Panc1 (cell line): Measurements from ENCODE around the gene F2R. TPM values are rescaled to one million over a fixed set of nuclear protein-coding genes. Genes with fewer than 3 reads are reported as not detected.

Experiments
- ATAC-seq: fragments of 200-7000 bp; cut with Tn5 transposase; 2 replicates; pipeline ENCODE4 v1.9.1; 2020; ENCODE audit warnings: mild to moderate bottlenecking, moderate library complexity
- BruUV-seq: library from RNA; stranded (reverse); fragments of 400-500 nt; replicated peaks from 2 replicates; lab custom pipeline; 2021; lab: Mats Ljungman, UMichigan
- CTCF ChIA-PET: fragments of 300-600 bp; sonication (Branson Sonifier 250); formaldehyde crosslinking; loops from one replicate; lab custom pipeline; 2022; ENCODE audit warnings: antibody characterized with exemption; lab: Charles Lee
- POLR2A ChIA-PET: fragments of 300-600 bp; sonication (Branson Sonifier 250); formaldehyde crosslinking; loops from one replicate; lab custom pipeline; 2022; ENCODE audit warnings: antibody characterized with exemption; lab: Charles Lee
- DNase-seq: peaks from one replicate; pipeline ENCODE4 v3.0.0-alpha.2; 2010; ENCODE audit warnings: low read depth, low spot score
- H3K27ac ChIP-seq: 2 replicates; pipeline ENCODE4 v1.5.1; 2011; ENCODE audit warnings: mild to moderate bottlenecking, low read length, inconsistent platforms
- H3K27me3 ChIP-seq: fragments of 200-500 bp; sonication (Bioruptor generic); 2 replicates; pipeline ENCODE4 v1.6.0; 2014; ENCODE audit warnings: low read length, inconsistent platforms; ENCODE audit not compliant: control insufficient read depth, insufficient read depth
- H3K36me3 ChIP-seq: fragments of 200-500 bp; sonication (Bioruptor generic); 2 replicates; pipeline ENCODE4 v1.5.1; 2014; ENCODE audit warnings: inconsistent platforms, mild to moderate bottlenecking, low read length, moderate library complexity; ENCODE audit not compliant: control insufficient read depth, insufficient read depth
- H3K4me1 ChIP-seq: 2 replicates; pipeline ENCODE4 v1.5.1; 2011; ENCODE audit warnings: inconsistent platforms, mild to moderate bottlenecking, low read length, moderate library complexity; ENCODE audit not compliant: control insufficient read depth, insufficient read depth
- H3K4me3 ChIP-seq, 2 experiments: 2 replicates each; pipeline ENCODE4 v1.5.1; 2011 to 2012; ENCODE audit warnings: low read depth in 2 of 2, low read length in 2 of 2, mild to moderate bottlenecking in 2 of 2, inconsistent platforms in 1 of 2, moderate library complexity in 1 of 2
- H3K9me3 ChIP-seq: fragments of 200-500 bp; sonication (Bioruptor generic); 2 replicates; pipeline ENCODE4 v1.5.1; 2014; ENCODE audit warnings: low read depth, mild to moderate bottlenecking, inconsistent platforms, low read length, moderate library complexity; ENCODE audit not compliant: control insufficient read depth, insufficient read depth
- POLR2AphosphoS5 ChIP-seq: IDR thresholded peaks from 2 replicates; pipeline ENCODE4 v1.6.1; 2012; ENCODE audit warnings: mild to moderate bottlenecking, low read depth, low read length, moderate library complexity
- REST ChIP-seq, 2 experiments: IDR thresholded peaks; 2 replicates each; pipeline ENCODE4 v1.6.1; 2011 to 2012; ENCODE audit warnings: low read depth in 2 of 2, control low read depth in 1 of 2, low read length in 1 of 2, mild to moderate bottlenecking in 1 of 2, moderate library complexity in 1 of 2; ENCODE audit not compliant: insufficient read depth in 1 of 2
- SIN3A ChIP-seq: IDR thresholded peaks from 2 replicates; pipeline ENCODE4 v1.6.1; 2012; ENCODE audit warnings: low read depth, mild to moderate bottlenecking, low read length, moderate library complexity, borderline replicate concordance; ENCODE audit not compliant: insufficient read depth
- TCF7L2 ChIP-seq: IDR thresholded peaks from 2 replicates; pipeline ENCODE4 v1.6.1; 2011; ENCODE audit warnings: mild to moderate bottlenecking, low read depth, low read length, inconsistent platforms
- in situ Hi-C: cut with HindIII; loops from 2 replicates; pipeline ENCODE4 v1.10.0; 2016; ENCODE audit warnings: low sequenced_read_pairs, low pct_unique_long_range_greater_than_20kb
- intact Hi-C: fragments of 100-400 bp; cut with micrococcal nuclease; formaldehyde crosslinking; loops from one replicate; pipeline ENCODE4 v1.10.0; 2022; ENCODE audit not compliant: unreplicated experiment
- total RNA-seq: library from RNA; stranded (reverse); gene quantifications from one replicate; pipeline ENCODE4 v1.2.1, GENCODE V29; 2021; ENCODE audit not compliant: unreplicated experiment
- TF ChIP-seq, protein P1 (sequence below): fragments of 450-650 bp; IDR thresholded peaks from 2 replicates; pipeline ENCODE4 v1.5.1; 2017; ENCODE audit warnings: mild to moderate bottlenecking

The F2R gene
- total RNA-seq, 1 experiment from 2014 or later = 26.0 TPM

DNA sequence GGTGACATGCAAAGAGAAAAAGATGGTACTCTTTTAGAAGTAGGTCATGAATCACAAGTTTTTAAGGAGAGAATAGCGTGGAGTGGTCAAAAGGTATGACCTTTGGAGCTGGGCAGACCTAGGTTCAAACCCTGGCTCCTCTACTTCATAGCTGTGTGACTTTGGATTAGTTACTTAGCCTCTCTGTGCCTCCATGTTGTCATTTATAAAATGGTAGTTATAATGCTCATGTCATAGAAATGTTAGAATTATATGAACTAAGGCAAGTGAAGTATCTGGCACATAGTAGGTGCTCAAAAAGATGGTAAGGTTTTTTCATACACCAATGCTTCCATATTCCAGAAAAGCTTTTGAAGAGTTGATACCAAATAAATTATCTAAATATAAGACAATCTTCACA, 7.3 kb downstream of the F2R start:
- ATAC-seq (no peak), DNase-seq (no peak)
- Histone ChIP-seq H3K4me3 (no peak overlapping the region), H3K4me1 (peaks cover 12% of the 10 kb centered on the region), H3K27me3 (no peaks in the 10 kb centered on the region), H3K9me3 (no peaks in the 10 kb centered on the region; the same call in 1 of the 2 replicates), H3K36me3 (no peaks in the 10 kb centered on the region), H3K27ac (no peak overlapping the region)
- BruUV-seq = no TSS peak
- CTCF ChIA-PET = no interaction called here
- POLR2A ChIA-PET = interaction anchor here (0.5 kb wide), 1 partner anchor 83 kb away, joined by 3 read pairs; no protein-coding TSS in a partner anchor
- in situ Hi-C loops = no loop called here
- intact Hi-C loops = no loop called here
- TF ChIP-seq TCF7L2 = no peak
- TF ChIP-seq, protein P1, sequence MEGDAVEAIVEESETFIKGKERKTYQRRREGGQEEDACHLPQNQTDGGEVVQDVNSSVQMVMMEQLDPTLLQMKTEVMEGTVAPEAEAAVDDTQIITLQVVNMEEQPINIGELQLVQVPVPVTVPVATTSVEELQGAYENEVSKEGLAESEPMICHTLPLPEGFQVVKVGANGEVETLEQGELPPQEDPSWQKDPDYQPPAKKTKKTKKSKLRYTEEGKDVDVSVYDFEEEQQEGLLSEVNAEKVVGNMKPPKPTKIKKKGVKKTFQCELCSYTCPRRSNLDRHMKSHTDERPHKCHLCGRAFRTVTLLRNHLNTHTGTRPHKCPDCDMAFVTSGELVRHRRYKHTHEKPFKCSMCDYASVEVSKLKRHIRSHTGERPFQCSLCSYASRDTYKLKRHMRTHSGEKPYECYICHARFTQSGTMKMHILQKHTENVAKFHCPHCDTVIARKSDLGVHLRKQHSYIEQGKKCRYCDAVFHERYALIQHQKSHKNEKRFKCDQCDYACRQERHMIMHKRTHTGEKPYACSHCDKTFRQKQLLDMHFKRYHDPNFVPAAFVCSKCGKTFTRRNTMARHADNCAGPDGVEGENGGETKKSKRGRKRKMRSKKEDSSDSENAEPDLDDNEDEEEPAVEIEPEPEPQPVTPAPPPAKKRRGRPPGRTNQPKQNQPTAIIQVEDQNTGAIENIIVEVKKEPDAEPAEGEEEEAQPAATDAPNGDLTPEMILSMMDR = no peak
- no peak for TF ChIP-seq REST (IDR thresholded peaks at IDR 0.05; ENCODE audit: insufficient read depth in 1 of 2, low read depth in 2 of 2, low read length in 1 of 2)
- no peak for TF ChIP-seq SIN3A
- no peak for TF ChIP-seq POLR2AphosphoS5

- ChIA-PET CTCF (no interaction called here), POLR2A (interaction anchor here (0.8 kb wide), 1 partner anchor 24 kb away, joined by 3 read pairs; no protein-coding TSS in a partner anchor)
- intact Hi-C loops (no loop called here), in situ Hi-C loops (no loop called here)
- H3K9me3 ChIP-seq = peaks cover 1% of the 10 kb centered on the region; the same call in 1 of the 2 replicates
- H3K27ac ChIP-seq = no peak overlapping the region
- TF ChIP-seq REST (IDR thresholded peaks at IDR 0.05; ENCODE audit: insufficient read depth in 1 of 2, low read depth in 2 of 2, low read length in 1 of 2) (no peak), TCF7L2 (no peak), POLR2AphosphoS5 (no peak), SIN3A (no peak)
- TF ChIP-seq, protein P1 = no peak
- ATAC-seq = no peak
- no peaks in the 10 kb centered on the region for H3K27me3 ChIP-seq
- H3K4me3 ChIP-seq = no peak overlapping the region
- BruUV-seq = no TSS peak
- DNase-seq = no peak
- no peaks in the 10 kb centered on the region for H3K36me3 ChIP-seq
- peaks cover 11% of the 10 kb centered on the region for H3K4me1 ChIP-seq
Measured at GRCh38 chr5:76723906-76724305, 8.0 kb downstream of the F2R start.
